Naive thymus-derived CD8-positive, alpha-beta T cell (primary cell): ENCODE measurements around the gene LMF2. TPM values are rescaled to one million over a fixed set of nuclear protein-coding genes. Genes with fewer than 3 reads are reported as not detected.

Experiments
- ATAC-seq, 2 donors: fragments of 150-1000 bp; cut with Tn5 transposase in 1 of 2; sonication (Bioruptor Pico), chemical (Tn5 transposase) in 1 of 2; 1 replicate in 1 of 2; 2 replicates in 1 of 2; pipeline ENCODE4 v1.10.0; 2021; ENCODE audit warnings: mild to moderate bottlenecking in 2 of 2, moderate library complexity in 2 of 2
- POLR2A ChIA-PET: fragments of 350-600 bp; sonication (Branson Sonifier 250); formaldehyde crosslinking; loops from one replicate; lab custom pipeline; 2021; ENCODE audit warnings: antibody characterized with exemption; lab: Charles Lee
- DNase-seq, 10 donors: peaks; one replicate each; pipeline versions ENCODE4 v3.0.0 to v3.0.0-alpha.2; 2020 to 2022
- H3K27ac Mint-ChIP-seq, 10 donors: one replicate each; pipeline ENCODE4 v1.8.0; 2020 to 2022; ENCODE audit warnings: mild to moderate bottlenecking in 10 of 10, mixed read lengths in 10 of 10, moderate library complexity in 4 of 10, inconsistent platforms in 1 of 10
- H3K27me3 Mint-ChIP-seq, 5 donors: one replicate each; pipeline ENCODE4 v1.8.0; 2021 to 2022; ENCODE audit warnings: mixed read lengths in 5 of 5
- H3K36me3 Mint-ChIP-seq, 3 donors: one replicate each; pipeline ENCODE4 v1.8.0; 2020 to 2022; ENCODE audit warnings: mixed read lengths in 3 of 3, mild to moderate bottlenecking in 2 of 3, inconsistent platforms in 1 of 3
- H3K4me1 Mint-ChIP-seq, 4 donors: one replicate each; pipeline ENCODE4 v1.8.0; 2021 to 2022; ENCODE audit warnings: mixed read lengths in 4 of 4
- H3K4me3 Mint-ChIP-seq, 10 donors: one replicate each; pipeline ENCODE4 v1.8.0; 2020 to 2022; ENCODE audit warnings: mild to moderate bottlenecking in 10 of 10, mixed read lengths in 10 of 10, moderate library complexity in 6 of 10, inconsistent platforms in 1 of 10
- H3K9me3 Mint-ChIP-seq, 9 donors: one replicate each; pipeline ENCODE4 v1.8.0; 2020 to 2022; ENCODE audit warnings: mixed read lengths in 9 of 9, mild to moderate bottlenecking in 3 of 9, inconsistent platforms in 1 of 9, moderate library complexity in 1 of 9
- polyA plus RNA-seq, 3 donors: library from polyadenylated mRNA; unstranded; fragments of 300-500 nt; fragmentation: Illumina TruSeq; gene quantifications; one replicate each; pipeline ENCODE4 v1.2.3, GENCODE V29; 2021
- total RNA-seq, 8 experiments: library from RNA in 2 of 8; stranded (reverse) in 2 of 8; gene quantifications; one replicate each; pipeline ENCODE4 v1.2.3 and lab custom pipeline; 2021 to 2026

The LMF2 gene
- total and polyA plus RNA-seq, 5 experiments from 2014 or later: 15.1 to 128 (median 19.6) TPM

- peak overlapping the region in 3 of 10 donors; percentile 6 to 38 (median 8) for H3K27ac Mint-ChIP-seq
- no peak overlapping the region for H3K4me3 Mint-ChIP-seq
- ATAC-seq (no peak), DNase-seq (peak in 1 of 10 donors; percentile 56)
- POLR2A ChIA-PET: interaction anchor here (1.1 to 4.3 kb wide), 2 partner anchors 9 to 15 kb away, joined by 4 to 29 read pairs; partner anchors contain the start of gene SBF1
- H3K9me3 Mint-ChIP-seq: no peaks in the 10 kb centered on the region
- H3K36me3 Mint-ChIP-seq: no peaks in the 10 kb centered on the region
- peaks cover 0 to 4% (median 0%) of the 10 kb centered on the region in 5 donors for H3K27me3 Mint-ChIP-seq
- peaks cover 6 to 17% (median 10%) of the 10 kb centered on the region in 4 donors for H3K4me1 Mint-ChIP-seq
Measured at GRCh38 chr22:50483977-50484853, 23.3 kb downstream of the LMF2 start.

GRCh38 chr22:50483556-50483955, 23.9 kb downstream of the LMF2 start:
- Mint-ChIP-seq H3K36me3 (no peaks in the 10 kb centered on the region), H3K4me3 (no peak overlapping the region), H3K9me3 (no peaks in the 10 kb centered on the region), H3K27ac (no peak overlapping the region), H3K4me1 (peaks cover 6 to 17% (median 10%) of the 10 kb centered on the region in 4 donors), H3K27me3 (peaks cover 0 to 4% (median 0%) of the 10 kb centered on the region in 5 donors)
- ATAC-seq (no peak), DNase-seq (peak in 1 of 10 donors; percentile 55)
- POLR2A ChIA-PET: interaction anchor here (0.6 to 4.3 kb wide), 3 partner anchors 10 to 108 kb away, joined by 3 to 29 read pairs (median 4); no protein-coding TSS in a partner anchor

GRCh38 chr22:50483106-50483505, 24.4 kb downstream of the LMF2 start:
- POLR2A ChIA-PET: interaction anchor here (0.6 to 4.3 kb wide), 3 partner anchors 10 to 108 kb away, joined by 3 to 29 read pairs (median 4); no protein-coding TSS in a partner anchor
- ATAC-seq (no peak), DNase-seq (peak in 1 of 10 donors; percentile 48)
- peaks cover 0 to 4% (median 0%) of the 10 kb centered on the region in 5 donors for H3K27me3 Mint-ChIP-seq
- no peak overlapping the region for H3K27ac Mint-ChIP-seq
- no peaks in the 10 kb centered on the region for H3K9me3 Mint-ChIP-seq
- peaks cover 6 to 17% (median 10%) of the 10 kb centered on the region in 4 donors for H3K4me1 Mint-ChIP-seq
- no peaks in the 10 kb centered on the region for H3K36me3 Mint-ChIP-seq
- peak overlapping the region in 3 of 10 donors; percentile 22 to 40 (median 33) for H3K4me3 Mint-ChIP-seq

- POLR2A ChIA-PET: interaction anchor here (0.6 to 4.3 kb wide), 5 partner anchors 9 to 107 kb away, joined by 3 to 29 read pairs (median 3); partner anchors contain the start of gene SCO2
- no peaks in the 10 kb centered on the region for H3K9me3 Mint-ChIP-seq
- peaks cover 6 to 17% (median 10%) of the 10 kb centered on the region in 4 donors for H3K4me1 Mint-ChIP-seq
- peak overlapping the region; percentile 62 to 83 (median 74) for H3K4me3 Mint-ChIP-seq
- DNase-seq (no peak), ATAC-seq (no peak)
- H3K27me3 Mint-ChIP-seq: peaks cover 0 to 4% (median 0%) of the 10 kb centered on the region in 5 donors
- H3K36me3 Mint-ChIP-seq: no peaks in the 10 kb centered on the region
- H3K27ac Mint-ChIP-seq: peak overlapping the region in 2 of 10 donors; percentile 37 to 43
Measured at GRCh38 chr22:50482107-50483074, 25.1 kb downstream of the LMF2 start.

- POLR2A ChIA-PET: interaction anchor here (0.8 to 4.3 kb wide), 4 partner anchors 12 to 25 kb away, joined by 3 to 29 read pairs (median 3); no protein-coding TSS in a partner anchor
- peaks cover 0 to 4% (median 0%) of the 10 kb centered on the region in 5 donors for H3K27me3 Mint-ChIP-seq
- DNase-seq: peak in 9 of 10 donors; percentile 44 to 78 (median 60)
- H3K36me3 Mint-ChIP-seq: no peaks in the 10 kb centered on the region
- H3K4me3 Mint-ChIP-seq: peak within 1 kb of the TSS; percentile 65 to 83 (median 75)
- H3K27ac Mint-ChIP-seq: peak within 1 kb of the TSS in 7 of 10 donors; percentile 5 to 83 (median 58)
- peak; percentile 87 for ATAC-seq
- no peaks in the 10 kb centered on the region for H3K9me3 Mint-ChIP-seq
- H3K4me1 Mint-ChIP-seq: peaks cover 6 to 17% (median 11%) of the 10 kb centered on the region in 4 donors
Measured at GRCh38 chr22:50481440-50482106, 25.9 kb downstream of the LMF2 start, which contains the start of gene ADM2. Gene ADM2 (plus strand): TSS chr22:50481543. CDS start chr22:50481848, 305 bp downstream.

GRCh38 chr22:50481045-50481439, 26.5 kb downstream of the LMF2 start:
- POLR2A ChIA-PET: interaction anchor here (0.8 to 4.3 kb wide), 5 partner anchors 12 to 26 kb away, joined by 3 to 29 read pairs (median 3); no protein-coding TSS in a partner anchor
- H3K27ac Mint-ChIP-seq: peak overlapping the region in 1 of 10 donors; percentile 14
- no peaks in the 10 kb centered on the region for H3K36me3 Mint-ChIP-seq
- DNase-seq (no peak), ATAC-seq (no peak)
- H3K9me3 Mint-ChIP-seq: no peaks in the 10 kb centered on the region
- peaks cover 6 to 17% (median 10%) of the 10 kb centered on the region in 4 donors for H3K4me1 Mint-ChIP-seq
- H3K4me3 Mint-ChIP-seq: peak overlapping the region; percentile 63 to 75 (median 72)
- peaks cover 0 to 4% (median 0%) of the 10 kb centered on the region in 5 donors for H3K27me3 Mint-ChIP-seq

GRCh38 chr22:50479721-50480120, 27.8 kb downstream of the LMF2 start:
- Mint-ChIP-seq H3K4me3 (peak overlapping the region; percentile 57 to 76 (median 74)), H3K27ac (peak overlapping the region in 5 of 10 donors; percentile 5 to 64 (median 33)), H3K36me3 (no peaks in the 10 kb centered on the region), H3K9me3 (no peaks in the 10 kb centered on the region), H3K4me1 (peaks cover 4 to 13% (median 11%) of the 10 kb centered on the region in 4 donors), H3K27me3 (peaks cover 0 to 4% (median 0%) of the 10 kb centered on the region in 5 donors)
- POLR2A ChIA-PET: interaction anchor here (0.7 to 1.5 kb wide), 7 partner anchors 9 to 119 kb away, joined by 3 to 14 read pairs (median 3); partner anchors contain the start of genes LMF2 and NCAPH2
- DNase-seq (no peak), ATAC-seq (no peak)

- peak overlapping the region in 3 of 10 donors; percentile 1 to 51 (median 33) for H3K4me3 Mint-ChIP-seq
- H3K27me3 Mint-ChIP-seq: peaks cover 0 to 4% (median 0%) of the 10 kb centered on the region in 5 donors
- ATAC-seq (no peak), DNase-seq (no peak)
- POLR2A ChIA-PET: interaction anchor here (0.6 to 3.0 kb wide), 3 partner anchors 10 to 135 kb away, joined by 3 to 15 read pairs (median 3); no protein-coding TSS in a partner anchor
- peaks cover 0 to 2% (median 0%) of the 10 kb centered on the region in 9 donors for H3K9me3 Mint-ChIP-seq
- H3K4me1 Mint-ChIP-seq: peaks cover 15 to 27% (median 23%) of the 10 kb centered on the region in 4 donors
- peaks cover 0 to 5% (median 2%) of the 10 kb centered on the region in 3 donors for H3K36me3 Mint-ChIP-seq
- H3K27ac Mint-ChIP-seq: peak overlapping the region in 2 of 10 donors; percentile 33 to 56
Measured at GRCh38 chr22:50477923-50478322, 29.6 kb downstream of the LMF2 start.

GRCh38 chr22:50476868-50477267, 30.6 kb downstream of the LMF2 start:
- H3K9me3 Mint-ChIP-seq: peaks cover 0 to 2% (median 0%) of the 10 kb centered on the region in 9 donors
- DNase-seq (no peak), ATAC-seq (no peak)
- H3K4me1 Mint-ChIP-seq: peaks cover 18 to 38% (median 34%) of the 10 kb centered on the region in 4 donors
- H3K36me3 Mint-ChIP-seq: peaks cover 0 to 5% (median 2%) of the 10 kb centered on the region in 3 donors
- POLR2A ChIA-PET: interaction anchor here (0.5 to 3.0 kb wide), 2 partner anchors 9 to 121 kb away, joined by 3 to 15 read pairs; no protein-coding TSS in a partner anchor
- H3K4me3 Mint-ChIP-seq: peak overlapping the region; percentile 39 to 93 (median 64)
- peak overlapping the region in 8 of 10 donors; percentile 11 to 87 (median 68) for H3K27ac Mint-ChIP-seq
- H3K27me3 Mint-ChIP-seq: peaks cover 0 to 4% (median 0%) of the 10 kb centered on the region in 5 donors

- Mint-ChIP-seq H3K36me3 (peaks cover 0 to 5% (median 2%) of the 10 kb centered on the region in 3 donors), H3K9me3 (peaks cover 0 to 2% (median 0%) of the 10 kb centered on the region in 9 donors), H3K27me3 (peaks cover 0 to 4% (median 0%) of the 10 kb centered on the region in 5 donors), H3K4me3 (peak overlapping the region; percentile 57 to 93 (median 70)), H3K27ac (peak overlapping the region; percentile 58 to 87 (median 78)), H3K4me1 (peaks cover 24 to 49% (median 46%) of the 10 kb centered on the region in 4 donors)
- no peak for DNase-seq
- POLR2A ChIA-PET: interaction anchor here (0.8 to 1.7 kb wide), 3 partner anchors 9 to 32 kb away, joined by 3 to 5 read pairs (median 4); partner anchors contain the start of genes LMF2 and NCAPH2
- no peak for ATAC-seq
Measured at GRCh38 chr22:50475652-50476002, 31.9 kb downstream of the LMF2 start.
